ENCODE data around the gene C1QTNF8.
"Not testable (repeated sequence)": the region's sequence is repeated elsewhere in the genome, so short reads cannot be mapped to it uniquely, and the experiment has no call there.

Gene C1QTNF8

GRCh38 chr16:1107141-1107540 lies 11.1 kb upstream of the C1QTNF8 start:
- no peak for DNase-seq

GRCh38 chr16:1106659-1107058 lies 10.6 kb upstream of the C1QTNF8 start:
- DNase-seq, result no peak

- peak; percentile 78 for DNase-seq
These were observed 10.0 kb upstream of the C1QTNF8 start for GRCh38 chr16:1105888-1106620.

- DNase-seq, result no peak
These were observed 7.6 kb upstream of the C1QTNF8 start for GRCh38 chr16:1103636-1103980.

GRCh38 chr16:1102921-1103635 lies 7.0 kb upstream of the C1QTNF8 start:
- DNase-seq, result peak; percentile 92

GRCh38 chr16:1102333-1102700 lies 6.3 kb upstream of the C1QTNF8 start:
- DNase-seq, result no peak

- no peak for DNase-seq
These were observed 5.7 kb upstream of the C1QTNF8 start for GRCh38 chr16:1101573-1102332.

- DNase-seq, result no peak
These were observed 5.1 kb upstream of the C1QTNF8 start for GRCh38 chr16:1101133-1101532.

GRCh38 chr16:1100084-1100800 lies 4.2 kb upstream of the C1QTNF8 start:
- no peak for DNase-seq

GRCh38 chr16:1099189-1100083 lies 3.4 kb upstream of the C1QTNF8 start:
- DNase-seq, result no peak

- no peak for DNase-seq
These were observed 2.4 kb upstream of the C1QTNF8 start for GRCh38 chr16:1098266-1098991.

- DNase-seq, result no peak
These were observed 1.8 kb upstream of the C1QTNF8 start for GRCh38 chr16:1097800-1098199.

GRCh38 chr16:1097156-1097555 lies 1.1 kb upstream of the C1QTNF8 start:
- DNase-seq, result no peak

- DNase-seq, result no peak
These were observed 435 bp downstream of the C1QTNF8 start for GRCh38 chr16:1095450-1096168.

GRCh38 chr16:1094601-1095449 lies 1.2 kb downstream of the C1QTNF8 start:
- no peak for DNase-seq

- DNase-seq, result no peak
These were observed 1.9 kb downstream of the C1QTNF8 start for GRCh38 chr16:1094124-1094479.

GRCh38 chr16:1093284-1094123 lies 2.5 kb downstream of the C1QTNF8 start:
- DNase-seq, result peak; percentile 65

- DNase-seq, result not testable (repeated sequence)
These were observed 3.3 kb downstream of the C1QTNF8 start for GRCh38 chr16:1092685-1093283.
